GM19023 (cell line): Measurements from ENCODE around the gene MIER2.
"Not testable (repeated sequence)": the region's sequence is repeated elsewhere in the genome, so short reads cannot be mapped to it uniquely, and the experiment has no call there.

Experiments used
- ATAC-seq: cut with Tn5 transposase; IDR thresholded peaks from one replicate; pipeline ENCODE4 v1.9.1; 2021; ENCODE audit warnings: mild to moderate bottlenecking, moderate library complexity; ENCODE audit not compliant: unreplicated experiment

The MIER2 gene

DNA sequence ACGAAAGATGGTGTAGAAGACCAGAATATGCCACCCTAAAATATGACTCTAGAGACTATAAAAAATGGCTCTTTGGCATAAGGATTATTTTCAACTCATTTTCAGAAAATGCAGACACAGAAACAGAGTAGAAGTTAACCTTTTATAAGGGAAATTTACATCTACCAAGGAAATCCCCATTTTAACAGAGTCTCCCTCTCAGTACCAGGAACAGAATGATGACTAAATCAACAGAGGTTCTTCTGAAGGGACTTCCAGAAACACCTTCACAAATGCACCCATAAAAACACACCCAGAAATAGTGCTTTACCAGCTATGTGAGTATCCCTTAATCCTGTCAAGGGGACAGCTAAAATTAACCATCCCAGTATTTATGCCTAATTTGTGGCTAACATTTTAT, 82.5 kb downstream of the MIER2 start:
- no peak for ATAC-seq

DNA sequence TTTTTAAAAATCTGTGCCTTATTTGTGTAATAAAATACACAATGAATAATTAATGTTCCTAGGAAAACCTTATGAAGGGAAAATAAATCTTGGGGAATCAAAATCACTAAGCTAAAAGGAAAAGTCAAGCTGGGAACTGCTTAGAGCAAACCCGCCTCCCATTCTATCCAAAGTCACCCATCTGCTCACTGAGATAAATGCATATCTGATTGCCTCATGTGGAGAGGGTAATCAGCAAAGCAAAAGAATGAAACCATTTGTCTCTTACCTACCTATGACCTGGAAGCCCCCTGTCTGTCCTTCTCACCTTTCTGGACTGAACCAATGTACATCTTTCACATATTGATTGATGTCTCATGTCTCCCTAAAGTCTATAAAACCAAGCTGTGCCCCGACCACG, 87.8 kb downstream of the MIER2 start:
- not testable (repeated sequence) for ATAC-seq
